Endometrial microvascular endothelial cells (primary cell): ENCODE data around the gene LTF. TPM values are rescaled to one million over a fixed set of nuclear protein-coding genes. Genes with fewer than 3 reads are reported as not detected.
"Not testable (repeated sequence)": the region's sequence is repeated elsewhere in the genome, so short reads cannot be mapped to it uniquely, and the experiment has no call there.

Experiments
- in situ Hi-C: cut with HindIII; loops from 2 replicates; pipeline ENCODE4 v1.10.0; 2017; ENCODE audit warnings: low sequenced_read_pairs, low pct_unique_long_range_greater_than_20kb; ENCODE audit errors: inconsistent ontology term
- total RNA-seq: library from RNA; depleted of rRNA; stranded (reverse); fragments of >200 nt; gene quantifications from one replicate; pipeline ENCODE4 v1.2.3, GENCODE V29; 2015; ENCODE audit errors: inconsistent ontology term

LTF gene
- total RNA-seq, 1 donor from 2014 or later, result 0.65 TPM

DNA sequence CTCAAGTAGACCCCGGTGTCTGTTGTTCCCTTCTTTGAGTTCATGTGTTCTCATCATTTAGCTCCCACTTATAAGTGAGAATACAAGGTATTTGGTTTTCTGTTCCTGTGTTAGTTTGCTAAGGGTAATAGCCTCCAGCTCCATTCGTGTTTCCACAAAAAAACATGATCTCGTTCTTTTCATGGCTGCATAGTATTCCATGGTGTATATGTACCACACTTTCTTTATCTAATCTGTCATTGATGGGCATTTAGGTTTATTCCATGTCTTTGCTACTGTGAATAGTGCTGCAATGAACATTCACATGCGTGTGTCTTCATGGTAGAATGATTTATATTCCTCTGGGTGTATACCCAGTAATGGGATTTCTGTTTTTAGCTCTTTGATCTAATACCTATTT lies 61.8 kb downstream of the LTF start:
- in situ Hi-C loops, result not testable (repeated sequence)

GRCh38 chr3:46401579-46401978 lies 63.1 kb downstream of the LTF start:
- in situ Hi-C loops, result no loop called here

- in situ Hi-C loops, result no loop called here
Observed at GRCh38 chr3:46400846-46401245, 63.9 kb downstream of the LTF start.

DNA sequence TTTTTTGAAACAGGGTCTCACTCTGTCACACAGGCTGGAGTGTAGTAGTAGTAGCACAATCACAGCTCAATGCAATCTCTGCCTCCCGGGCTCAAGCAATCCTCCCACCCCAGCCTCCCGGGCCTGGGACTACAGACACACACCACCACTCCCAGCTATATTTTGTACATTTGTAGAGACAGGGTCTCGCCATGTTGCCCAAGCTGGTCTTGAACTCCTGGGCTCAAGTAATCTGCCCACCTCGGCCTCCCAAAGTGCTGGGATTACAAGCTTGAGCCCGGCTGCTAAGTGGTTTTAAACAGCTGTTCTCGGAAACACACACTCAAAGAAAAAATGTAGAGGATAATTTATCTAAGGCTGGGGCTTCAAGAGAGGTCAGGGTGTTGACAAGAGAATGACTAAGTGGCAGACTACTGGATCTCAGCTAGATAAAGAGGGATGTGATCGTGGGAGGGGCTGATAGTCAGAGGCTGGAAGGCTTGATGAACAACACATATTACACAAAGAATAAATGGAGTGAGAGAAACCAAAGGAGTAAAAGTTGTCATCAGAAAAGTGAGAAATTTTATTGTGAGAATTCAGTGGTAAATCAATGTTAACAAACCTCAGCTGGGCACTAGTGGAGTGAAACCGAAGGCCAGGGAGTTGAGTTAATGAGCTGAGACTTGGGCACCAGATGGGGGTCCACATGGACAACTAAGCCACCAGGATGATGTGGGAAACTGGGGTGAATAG lies 64.5 kb downstream of the LTF start:
- in situ Hi-C loops, result no loop called here

DNA sequence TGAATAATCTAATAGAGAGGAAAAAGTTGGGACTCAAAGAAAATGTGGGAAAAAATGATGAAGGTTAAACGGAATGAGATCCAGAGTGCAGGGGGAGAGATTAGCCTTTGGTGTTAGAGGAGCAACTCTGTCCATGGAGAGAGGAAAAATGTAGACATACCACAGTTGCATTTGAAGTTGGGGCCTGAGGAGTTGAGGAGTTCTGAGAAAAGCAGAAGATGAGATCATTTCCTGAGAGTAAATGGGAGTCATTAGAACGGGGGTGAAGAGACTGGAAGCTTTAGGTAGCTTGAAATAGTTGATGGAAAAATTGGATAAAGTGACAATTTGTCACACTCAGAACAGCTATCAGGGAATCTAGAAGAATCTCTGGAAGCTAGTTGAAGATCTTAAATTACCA lies 65.1 kb downstream of the LTF start:
- in situ Hi-C loops, result no loop called here

- in situ Hi-C loops, result no loop called here
Observed at GRCh38 chr3:46399098-46399497, 65.6 kb downstream of the LTF start.

DNA sequence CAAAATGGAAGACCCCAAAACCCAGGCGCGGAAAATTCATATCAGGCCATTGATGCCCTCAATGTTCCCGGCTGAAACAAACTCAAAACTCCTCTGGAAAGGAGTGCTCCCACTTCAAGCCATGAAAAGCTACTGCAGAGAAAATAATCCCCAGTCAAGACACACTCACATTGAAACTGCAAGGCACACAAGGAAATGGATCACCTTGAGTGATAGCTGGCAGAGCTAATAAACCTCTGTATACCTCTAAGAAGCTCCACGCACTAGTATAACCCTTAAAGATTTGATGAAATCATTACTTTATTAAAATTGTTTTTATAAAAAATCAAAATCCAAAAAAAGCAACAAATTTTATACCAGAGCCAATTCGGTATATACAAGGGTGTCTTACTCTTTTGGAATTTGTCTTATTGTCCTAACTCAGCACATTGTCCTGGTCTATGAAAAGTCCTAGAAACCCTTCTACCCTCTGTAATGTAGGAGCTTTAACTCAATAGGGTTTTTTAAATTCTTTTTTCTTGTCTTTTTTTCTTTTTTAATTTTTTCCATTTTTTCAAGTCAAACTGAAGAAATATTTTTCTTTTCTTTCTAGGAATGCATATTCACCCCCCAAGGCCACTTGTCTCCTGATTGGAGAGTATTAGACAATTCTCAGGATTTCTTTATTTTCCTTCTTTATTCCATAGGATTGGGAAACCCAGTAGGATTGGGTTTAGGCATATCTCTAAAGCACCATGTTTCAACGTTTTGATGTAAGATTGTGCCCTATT lies 66.3 kb downstream of the LTF start:
- in situ Hi-C loops, result no loop called here

DNA sequence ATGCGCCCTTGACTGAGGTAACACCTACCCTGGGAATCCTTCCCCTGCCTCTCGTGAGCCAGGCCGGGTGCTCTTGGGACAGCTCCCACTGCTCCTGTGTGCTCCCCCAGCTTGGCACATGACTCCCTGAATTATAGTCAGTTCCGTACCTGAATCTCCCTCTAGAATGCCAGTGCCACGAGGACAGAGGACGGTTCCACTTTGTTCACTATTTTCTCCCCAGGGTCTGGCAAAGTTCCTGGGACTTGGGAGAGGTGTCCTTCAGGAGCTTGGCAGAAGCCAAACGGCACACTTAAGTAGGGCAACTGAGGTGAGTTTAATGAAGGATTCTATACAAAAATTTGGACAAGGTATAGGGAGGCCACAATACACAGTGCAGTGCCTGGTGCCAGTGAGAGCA lies 67.6 kb downstream of the LTF start:
- in situ Hi-C loops, result no loop called here

- in situ Hi-C loops, result no loop called here
Observed at GRCh38 chr3:46395766-46396530, 68.8 kb downstream of the LTF start.

DNA sequence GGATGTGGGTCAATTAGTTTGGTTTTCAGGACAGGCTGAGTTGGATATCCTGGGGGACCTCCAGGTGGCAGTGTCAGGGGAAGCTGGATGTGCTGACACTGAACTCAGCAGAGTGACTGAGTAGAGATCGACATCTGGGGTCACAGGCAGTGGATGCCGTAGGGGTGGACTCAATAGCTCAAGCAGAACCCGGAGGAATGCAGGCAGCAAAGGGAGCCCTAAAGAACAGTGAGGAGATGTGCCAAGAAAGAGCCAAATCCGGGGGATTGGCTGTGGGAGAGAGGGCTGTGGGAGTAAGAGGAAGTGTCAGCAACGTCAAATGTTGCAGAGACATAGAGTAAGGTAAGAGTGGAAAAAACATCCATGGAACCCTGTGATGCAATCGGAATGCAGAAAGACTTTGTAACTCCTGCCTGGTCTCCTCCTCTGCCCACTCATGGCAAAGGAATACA lies 69.5 kb downstream of the LTF start:
- in situ Hi-C loops, result no loop called here

DNA sequence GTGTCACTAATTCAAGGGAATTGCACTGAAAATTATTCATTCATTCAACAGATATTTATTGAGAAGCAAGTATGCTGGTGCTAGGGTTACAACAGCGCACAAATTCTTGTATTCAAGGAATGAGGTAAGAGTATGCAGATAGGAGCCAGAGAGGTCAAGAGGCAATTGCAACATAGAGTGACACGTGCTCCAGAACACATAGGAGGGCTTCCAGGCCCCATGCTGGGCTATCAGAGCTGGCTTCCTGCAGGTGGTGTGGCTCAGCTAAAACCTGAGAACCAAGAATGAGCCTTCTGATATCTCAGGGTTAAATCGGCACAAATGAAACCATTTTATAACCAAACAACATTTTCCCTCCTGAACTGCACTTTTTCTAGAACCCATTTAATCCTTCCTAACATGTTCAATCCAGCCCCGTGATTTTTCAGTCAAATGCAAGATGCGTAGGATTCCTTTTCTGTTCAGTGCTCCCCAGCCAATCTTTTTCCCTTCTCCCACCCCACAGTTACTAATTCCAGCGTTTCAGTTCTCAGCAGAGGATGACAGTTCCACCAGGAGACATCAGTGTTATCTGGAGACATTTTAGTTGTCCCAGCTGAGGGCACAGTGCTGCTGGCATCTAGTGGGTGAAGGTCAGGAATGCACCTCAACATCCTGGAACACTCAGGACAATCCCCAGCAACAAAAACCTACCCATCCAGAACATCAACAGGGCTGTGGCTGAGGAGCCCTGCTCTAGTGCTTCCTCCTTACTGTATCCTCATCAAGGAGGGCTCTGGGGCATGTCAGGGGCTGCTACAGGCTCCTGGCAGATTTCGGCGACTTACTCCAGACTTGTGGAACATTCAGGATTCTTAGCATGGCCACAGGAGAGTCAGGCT lies 70.9 kb downstream of the LTF start:
- in situ Hi-C loops, result no loop called here

- in situ Hi-C loops, result no loop called here
Observed at GRCh38 chr3:46393011-46393410, 71.7 kb downstream of the LTF start.

GRCh38 chr3:46391526-46391925 lies 73.2 kb downstream of the LTF start:
- in situ Hi-C loops, result not testable (repeated sequence)

GRCh38 chr3:46389306-46389705 lies 75.4 kb downstream of the LTF start:
- in situ Hi-C loops, result no loop called here

- in situ Hi-C loops, result not testable (repeated sequence)
Observed at GRCh38 chr3:46388847-46389246, 75.9 kb downstream of the LTF start.

- in situ Hi-C loops, result no loop called here
Observed at GRCh38 chr3:46386205-46386604, 78.5 kb downstream of the LTF start.
